DMS 273 (cell line): ENCODE measurements around the gene TMX2.
"Not testable (repeated sequence)": the region's sequence is repeated elsewhere in the genome, so short reads cannot be mapped to it uniquely, and the experiment has no call there.

ENCODE experiments used
- DNase-seq: peaks from one replicate; lab custom pipeline; 2025; ENCODE audit not compliant: unreplicated experiment; lab: John Stamatoyannopoulos, UW

The TMX2 gene

GRCh38 chr11:57711414-57712255, 758 bp upstream of the TMX2 start, which contains the start of gene MED19:
MED19 (minus strand) TSS chr11:57712215; CDS start chr11:57712179, 36 bp downstream.
- peak; percentile 83 for DNase-seq

- no peak for DNase-seq
Measured at GRCh38 chr11:57713835-57714234, 1.4 kb downstream of the TMX2 start.

GRCh38 chr11:57716726-57717125, 4.3 kb downstream of the TMX2 start:
- DNase-seq, result not testable (repeated sequence)

- DNase-seq, result no peak
Measured at GRCh38 chr11:57727185-57727584, 14.8 kb downstream of the TMX2 start.

- DNase-seq, result no peak
Measured at GRCh38 chr11:57728829-57729228, 16.4 kb downstream of the TMX2 start.

- DNase-seq, result no peak
Measured at GRCh38 chr11:57729479-57729878, 17.1 kb downstream of the TMX2 start.

- no peak for DNase-seq
Measured at GRCh38 chr11:57732661-57733060, 20.3 kb downstream of the TMX2 start.

GRCh38 chr11:57735619-57736298, 23.4 kb downstream of the TMX2 start:
- DNase-seq, result no peak

- DNase-seq, result peak; percentile 98
Measured at GRCh38 chr11:57741132-57742086, 29.0 kb downstream of the TMX2 start, which contains the start of gene SELENOH. SELENOH (plus strand) TSS chr11:57741491; CDS start chr11:57741596, 105 bp downstream.

- DNase-seq, result peak; percentile 33
Measured at GRCh38 chr11:57742087-57742452, 29.7 kb downstream of the TMX2 start.

- DNase-seq, result no peak
Measured at GRCh38 chr11:57744357-57744756, 32.0 kb downstream of the TMX2 start.

GRCh38 chr11:57745206-57745605, 32.8 kb downstream of the TMX2 start:
- DNase-seq, result no peak

- no peak for DNase-seq
Measured at GRCh38 chr11:57746920-57747319, 34.5 kb downstream of the TMX2 start.

GRCh38 chr11:57751176-57751575, 38.8 kb downstream of the TMX2 start:
- DNase-seq, result no peak

- peak; percentile 51 for DNase-seq
Measured at GRCh38 chr11:57751676-57752253, 39.4 kb downstream of the TMX2 start, which contains the start of gene BTBD18. BTBD18 (minus strand) TSS chr11:57751819; CDS start chr11:57751188, 631 bp downstream.

GRCh38 chr11:57752954-57753353, 40.6 kb downstream of the TMX2 start:
- DNase-seq, result no peak

- DNase-seq, result no peak
Measured at GRCh38 chr11:57758174-57758573, 45.8 kb downstream of the TMX2 start.

- DNase-seq, result peak; percentile 89
Measured at GRCh38 chr11:57761301-57762234, 49.2 kb downstream of the TMX2 start, which contains the start of gene CTNND1. CTNND1 (plus strand) TSS chr11:57761802; CDS start chr11:57791479, 29,677 bp downstream.

GRCh38 chr11:57762235-57762861, 50.0 kb downstream of the TMX2 start:
- DNase-seq, result peak; percentile 38
